ENCODE measurements around the gene UPK3A. TPM values are rescaled to one million over a fixed set of nuclear protein-coding genes. Genes with fewer than 3 reads are reported as not detected.

The UPK3A gene
- total RNA-seq = not detected in 2 replicates

GRCh38 chr22:45284705-45285262, at the start of gene UPK3A:
Gene UPK3A (plus strand): TSS chr22:45284949. CDS start chr22:45285014, 65 bp downstream.

GRCh38 chr22:45240810-45241631, 43.7 kb upstream of the UPK3A start, which contains the start of gene KIAA0930:
Gene KIAA0930 (minus strand): TSS chr22:45240894. CDS start chr22:45240703, 191 bp downstream.

GRCh38 chr22:45309422-45310227, 24.9 kb downstream of the UPK3A start, which contains the start of gene FAM118A:
Gene FAM118A (plus strand): TSS chr22:45309934. CDS start chr22:45322380, 12,446 bp downstream.

Other genes starting within 250 kb of the UPK3A start
- gene NUP50, start 121.0 kb upstream of the UPK3A start, total RNA-seq = 21.4 and 41.3 TPM in 2 replicates
- gene KIAA0930, start 44.1 kb upstream of the UPK3A start, total RNA-seq = 49.3 and 60.9 TPM in 2 replicates
- 10.4 and 13.6 TPM in 2 replicates for gene FAM118A, start 25.0 kb downstream of the UPK3A start, total RNA-seq
- not detected in 2 replicates for gene SMC1B, start 128.7 kb downstream of the UPK3A start, total RNA-seq
- 0.30 and 0.78 TPM in 2 replicates for gene RIBC2, start 128.7 kb downstream of the UPK3A start, total RNA-seq
- 41.6 and 80.2 TPM in 2 replicates for gene FBLN1, start 217.9 kb downstream of the UPK3A start, total RNA-seq